PC-3 (cell line): ENCODE results near the gene KBTBD12.

Experiments
- EZH2phosphoT487 ChIP-seq: fragments of 300-600 bp; sonication (generic); IDR thresholded peaks from 2 replicates; pipeline ENCODE4 v1.6.1; 2018; ENCODE audit warnings: mild to moderate bottlenecking, antibody characterized with exemption, low read length, borderline replicate concordance
- TF ChIP-seq, protein P1 (sequence below): fragments of 300-600 bp; sonication (generic); conservative IDR thresholded peaks from 2 replicates; pipeline ENCODE4 v1.5.1; 2017; ENCODE audit warnings: antibody characterized with exemption, low read depth, mild to moderate bottlenecking, low read length

DNA sequence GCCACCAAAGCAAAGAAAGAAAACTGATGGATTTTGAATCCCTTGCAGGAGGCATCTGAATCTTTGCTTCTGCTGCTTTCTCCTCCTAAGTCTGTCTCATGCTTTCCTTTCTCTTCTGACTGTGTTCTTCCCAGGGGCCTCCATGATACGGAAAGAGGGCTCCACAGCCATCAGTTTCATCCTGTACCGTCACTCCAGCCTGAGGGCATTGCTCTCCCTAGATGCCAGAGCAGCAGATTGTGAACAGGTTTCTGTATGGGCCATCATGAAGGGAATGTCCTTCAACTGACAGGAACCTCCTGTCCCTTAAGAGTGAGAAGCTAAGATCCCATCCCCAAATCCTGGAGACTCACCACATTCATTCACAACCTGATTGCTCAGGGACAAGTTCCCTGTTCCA, 59.2 kb downstream of the KBTBD12 start:
- no peak for TF ChIP-seq EZH2phosphoT487
- TF ChIP-seq, protein P1, sequence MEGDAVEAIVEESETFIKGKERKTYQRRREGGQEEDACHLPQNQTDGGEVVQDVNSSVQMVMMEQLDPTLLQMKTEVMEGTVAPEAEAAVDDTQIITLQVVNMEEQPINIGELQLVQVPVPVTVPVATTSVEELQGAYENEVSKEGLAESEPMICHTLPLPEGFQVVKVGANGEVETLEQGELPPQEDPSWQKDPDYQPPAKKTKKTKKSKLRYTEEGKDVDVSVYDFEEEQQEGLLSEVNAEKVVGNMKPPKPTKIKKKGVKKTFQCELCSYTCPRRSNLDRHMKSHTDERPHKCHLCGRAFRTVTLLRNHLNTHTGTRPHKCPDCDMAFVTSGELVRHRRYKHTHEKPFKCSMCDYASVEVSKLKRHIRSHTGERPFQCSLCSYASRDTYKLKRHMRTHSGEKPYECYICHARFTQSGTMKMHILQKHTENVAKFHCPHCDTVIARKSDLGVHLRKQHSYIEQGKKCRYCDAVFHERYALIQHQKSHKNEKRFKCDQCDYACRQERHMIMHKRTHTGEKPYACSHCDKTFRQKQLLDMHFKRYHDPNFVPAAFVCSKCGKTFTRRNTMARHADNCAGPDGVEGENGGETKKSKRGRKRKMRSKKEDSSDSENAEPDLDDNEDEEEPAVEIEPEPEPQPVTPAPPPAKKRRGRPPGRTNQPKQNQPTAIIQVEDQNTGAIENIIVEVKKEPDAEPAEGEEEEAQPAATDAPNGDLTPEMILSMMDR: no peak
